Activated B cell treated with CpG ODN at 0.5 μM for 24 hours (primary cell): ENCODE data around the gene SCAPER. TPM values are rescaled to one million over a fixed set of nuclear protein-coding genes. Genes with fewer than 3 reads are reported as not detected.

Source experiments
- ATAC-seq: fragments of 200-7000 bp; cut with Tn5 transposase; one replicate; pipeline ENCODE4 v1.10.0; 2021; ENCODE audit warnings: low read depth, mild to moderate bottlenecking, moderate library complexity
- CTCF ChIA-PET: fragments of 350-600 bp; sonication (Branson Sonifier 250); formaldehyde crosslinking; loops from one replicate; lab custom pipeline; 2021; ENCODE audit warnings: antibody characterized with exemption; lab: Charles Lee
- POLR2A ChIA-PET: fragments of 350-600 bp; sonication (Branson Sonifier 250); formaldehyde crosslinking; loops from one replicate; lab custom pipeline; 2021; ENCODE audit warnings: antibody characterized with exemption; lab: Charles Lee
- DNase-seq: peaks from one replicate; pipeline ENCODE4 v3.0.0; 2022
- H3K27ac Mint-ChIP-seq: one replicate; pipeline ENCODE4 v1.8.0; 2020; ENCODE audit warnings: mixed read lengths
- H3K27me3 Mint-ChIP-seq: one replicate; pipeline ENCODE4 v1.8.0; 2021; ENCODE audit warnings: mixed read lengths
- H3K36me3 Mint-ChIP-seq: one replicate; pipeline ENCODE4 v1.8.0; 2021; ENCODE audit warnings: low read depth, mixed read lengths
- H3K4me1 Mint-ChIP-seq: one replicate; pipeline ENCODE4 v1.8.0; 2021; ENCODE audit warnings: mixed read lengths
- H3K4me3 Mint-ChIP-seq: one replicate; pipeline ENCODE4 v1.8.0; 2020; ENCODE audit warnings: mild to moderate bottlenecking, mixed read lengths
- H3K9me3 Mint-ChIP-seq: one replicate; pipeline ENCODE4 v1.8.0; 2020; ENCODE audit warnings: mixed read lengths
- CTCF ChIP-seq: fragments of 200-600 bp; IDR thresholded peaks from one replicate; pipeline ENCODE4 v1.8.0; 2022; ENCODE audit warnings: antibody characterized with exemption, mild to moderate bottlenecking
- intact Hi-C: fragments of 100-400 bp; cut with micrococcal nuclease; formaldehyde crosslinking; loops from one replicate; pipeline ENCODE4 v1.15.1; 2024
- total RNA-seq: library from RNA; stranded (reverse); gene quantifications from 2 replicates; pipeline ENCODE4 v1.2.3, GENCODE V29; 2022

SCAPER gene
- total RNA-seq, 1 donor from 2014 or later: 38.8 TPM

- POLR2A ChIA-PET: interaction anchor here (1.0 to 1.3 kb wide), 2 partner anchors 7 to 36 kb away, joined by 4 to 7 read pairs; partner anchors contain the start of gene RCN2
- no peaks in the 10 kb centered on the region for H3K9me3 Mint-ChIP-seq
- no peak overlapping the region for H3K27ac Mint-ChIP-seq
- intact Hi-C loops: loop anchor here (10.0 kb wide), 1 partner anchor 624 kb away; the partner anchor contains the start of gene ETFA
- CTCF ChIA-PET: interaction anchor here (1.4 kb wide), 1 partner anchor 86 kb away, joined by 3 read pairs; no protein-coding TSS in a partner anchor
- ATAC-seq: no peak
- DNase-seq: no peak
- no peak overlapping the region for H3K4me3 Mint-ChIP-seq
- H3K36me3 Mint-ChIP-seq: peaks cover 33% of the 10 kb centered on the region
- peaks cover 31% of the 10 kb centered on the region for H3K4me1 Mint-ChIP-seq
- no peak for TF ChIP-seq CTCF
- no peaks in the 10 kb centered on the region for H3K27me3 Mint-ChIP-seq
Measured at GRCh38 chr15:76938752-76939151, 33.6 kb upstream of the SCAPER start.

GRCh38 chr15:76936671-76937070 lies 31.5 kb upstream of the SCAPER start:
- no peak for ATAC-seq
- Mint-ChIP-seq H3K4me3 (no peak overlapping the region), H3K9me3 (no peaks in the 10 kb centered on the region), H3K27ac (peak overlapping the region; percentile 30), H3K36me3 (peaks cover 36% of the 10 kb centered on the region), H3K4me1 (peaks cover 47% of the 10 kb centered on the region), H3K27me3 (no peaks in the 10 kb centered on the region)
- no peak for DNase-seq
- POLR2A ChIA-PET: no interaction called here
- CTCF ChIA-PET: interaction anchor here (1.7 to 1.9 kb wide), 2 partner anchors 9 to 94 kb away, joined by 4 to 5 read pairs; no protein-coding TSS in a partner anchor
- TF ChIP-seq CTCF: no peak
- intact Hi-C loops: loop anchor here (10.0 kb wide), 1 partner anchor 622 kb away; the partner anchor contains the start of gene ETFA

- H3K27me3 Mint-ChIP-seq: no peaks in the 10 kb centered on the region
- DNase-seq (no peak), ATAC-seq (peak; percentile 28)
- ChIA-PET CTCF (interaction anchor here (1.7 to 1.9 kb wide), 2 partner anchors 10 to 96 kb away, joined by 4 to 5 read pairs; no protein-coding TSS in a partner anchor), POLR2A (interaction anchor here (0.9 to 1.5 kb wide), 4 partner anchors 30 to 98 kb away, joined by 3 to 11 read pairs (median 4); partner anchors contain the start of genes PSTPIP1 and SCAPER)
- H3K4me3 Mint-ChIP-seq: peak overlapping the region; percentile 68
- H3K9me3 Mint-ChIP-seq: no peaks in the 10 kb centered on the region
- H3K36me3 Mint-ChIP-seq: peaks cover 34% of the 10 kb centered on the region
- no peak for TF ChIP-seq CTCF
- H3K27ac Mint-ChIP-seq: peak overlapping the region; percentile 83
- intact Hi-C loops: loop anchor here (1.0 to 10.0 kb wide), 2 partner anchors 32 to 621 kb away; partner anchors contain the start of gene ETFA
- peaks cover 53% of the 10 kb centered on the region for H3K4me1 Mint-ChIP-seq
Measured at GRCh38 chr15:76935620-76936019, 30.5 kb upstream of the SCAPER start.

- intact Hi-C loops: loop anchor here (5.0 to 10.0 kb wide), 2 partner anchors 140 to 618 kb away; partner anchors contain the start of genes ETFA and TSPAN3
- Mint-ChIP-seq H3K4me3 (peak overlapping the region; percentile 90), H3K27ac (peak overlapping the region; percentile 76), H3K9me3 (no peaks in the 10 kb centered on the region), H3K4me1 (peaks cover 48% of the 10 kb centered on the region), H3K36me3 (peaks cover 24% of the 10 kb centered on the region), H3K27me3 (no peaks in the 10 kb centered on the region)
- POLR2A ChIA-PET: interaction anchor here (1.3 to 2.3 kb wide), 4 partner anchors 27 to 64 kb away, joined by 4 to 27 read pairs (median 10); partner anchors contain the start of genes PSTPIP1 and SCAPER
- ATAC-seq (no peak), DNase-seq (no peak)
- TF ChIP-seq CTCF: no peak
- CTCF ChIA-PET: interaction anchor here (1.4 to 1.6 kb wide), 2 partner anchors 63 to 99 kb away, joined by 4 to 5 read pairs; no protein-coding TSS in a partner anchor
Measured at GRCh38 chr15:76932135-76932966, 27.2 kb upstream of the SCAPER start.
